Transverse colon (tissue), 4 donors: ENCODE measurements around the gene TTLL12.

Source experiments
- CTCF ChIP-seq, 5 experiments: fragments of 200-600 bp in 3 of 5; fragments of 450-650 bp in 2 of 5; sonication (generic) in 3 of 5; IDR thresholded peaks; 1 replicate in 2 of 5; 2 replicates in 3 of 5; pipeline ENCODE4 v1.5.1; 2016 to 2017; ENCODE audit warnings: antibody characterized with exemption in 5 of 5, inconsistent platforms in 3 of 5, mild to moderate bottlenecking in 2 of 5, moderate library complexity in 1 of 5
- EP300 ChIP-seq: sonication (generic); formaldehyde crosslinking; IDR thresholded peaks from one replicate; pipeline ENCODE4 v1.6.1; 2017; ENCODE audit warnings: antibody characterized with exemption, low read depth
- POLR2AphosphoS5 ChIP-seq, 3 donors: sonication (generic); formaldehyde crosslinking; IDR thresholded peaks; one replicate each; pipeline ENCODE4 v1.6.1; 2016; ENCODE audit warnings: antibody characterized with exemption in 3 of 3

GRCh38 chr22:43135565-43135964 is 51.4 kb downstream of the TTLL12 start:
- TF ChIP-seq CTCF (IDR thresholded peaks at IDR 0.05) (no peak), EP300 (no peak), POLR2AphosphoS5 (IDR thresholded peaks at IDR 0.05) (no peak)
